ENCODE data around the gene PIK3C2G. TPM values are rescaled to one million over a fixed set of nuclear protein-coding genes. Genes with fewer than 3 reads are reported as not detected.

PIK3C2G gene
- polyA plus RNA-seq, 1 donor (not counting 4 experiments of a cell fraction or from before 2014, with no cell fraction given): 3.7 TPM

GRCh38 chr12:18281941-18282340 lies 20.6 kb downstream of the PIK3C2G start:
- no peak overlapping the region for H3K9ac ChIP-seq (ENCODE audit: control insufficient read depth, extremely low read depth, insufficient read depth, low read length)
- no peak overlapping the region for H3K27ac ChIP-seq (ENCODE audit: control insufficient read depth, insufficient read depth, low read length)
- no peak for DNase-seq (ENCODE audit: low read depth, low spot score)
- TF ChIP-seq, protein P1, sequence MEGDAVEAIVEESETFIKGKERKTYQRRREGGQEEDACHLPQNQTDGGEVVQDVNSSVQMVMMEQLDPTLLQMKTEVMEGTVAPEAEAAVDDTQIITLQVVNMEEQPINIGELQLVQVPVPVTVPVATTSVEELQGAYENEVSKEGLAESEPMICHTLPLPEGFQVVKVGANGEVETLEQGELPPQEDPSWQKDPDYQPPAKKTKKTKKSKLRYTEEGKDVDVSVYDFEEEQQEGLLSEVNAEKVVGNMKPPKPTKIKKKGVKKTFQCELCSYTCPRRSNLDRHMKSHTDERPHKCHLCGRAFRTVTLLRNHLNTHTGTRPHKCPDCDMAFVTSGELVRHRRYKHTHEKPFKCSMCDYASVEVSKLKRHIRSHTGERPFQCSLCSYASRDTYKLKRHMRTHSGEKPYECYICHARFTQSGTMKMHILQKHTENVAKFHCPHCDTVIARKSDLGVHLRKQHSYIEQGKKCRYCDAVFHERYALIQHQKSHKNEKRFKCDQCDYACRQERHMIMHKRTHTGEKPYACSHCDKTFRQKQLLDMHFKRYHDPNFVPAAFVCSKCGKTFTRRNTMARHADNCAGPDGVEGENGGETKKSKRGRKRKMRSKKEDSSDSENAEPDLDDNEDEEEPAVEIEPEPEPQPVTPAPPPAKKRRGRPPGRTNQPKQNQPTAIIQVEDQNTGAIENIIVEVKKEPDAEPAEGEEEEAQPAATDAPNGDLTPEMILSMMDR (optimal IDR thresholded peaks at IDR 0.05 in 1 of 3, IDR thresholded peaks at IDR 0.05 in 1 of 3, conservative IDR thresholded peaks at IDR 0.05 in 1 of 3; ENCODE audit: extremely low read depth in 1 of 3, insufficient read depth in 2 of 3, low read length in 3 of 3): no peak
- no peak for TF ChIP-seq EZH2 (IDR thresholded peaks at IDR 0.05; ENCODE audit: low read length)
- H3K9me1 ChIP-seq (ENCODE audit: control insufficient read depth, extremely low read depth, insufficient read depth, low read length): no peaks in the 10 kb centered on the region
- H2AFZ ChIP-seq (ENCODE audit: control insufficient read depth, low read length): peak overlapping the region; percentile 59
- peaks cover 21% of the 10 kb centered on the region for H3K4me1 ChIP-seq (ENCODE audit: control insufficient read depth, extremely low read depth, insufficient read depth, low read length)
- H3K79me2 ChIP-seq (ENCODE audit: control insufficient read depth, insufficient read depth, low read length): no peaks in the 10 kb centered on the region
- dilution Hi-C loops (cut with MboI; ENCODE audit: extremely low pct_ligation_motif_present, low sequenced_read_pairs): no loop called here
- no peaks in the 10 kb centered on the region for H3K27me3 ChIP-seq (ENCODE audit: control insufficient read depth, extremely low read depth, insufficient read depth, low read length)
- FAIRE-seq: peak; percentile 26
- no peaks in the 10 kb centered on the region for H3K9me3 ChIP-seq (ENCODE audit: control insufficient read depth, low read depth, low read length)
- no peaks in the 10 kb centered on the region for H3K36me3 ChIP-seq (ENCODE audit: control insufficient read depth in 2 of 2, extremely low read depth in 1 of 2, insufficient read depth in 2 of 2, low read length in 2 of 2)
- H3K4me3 ChIP-seq (ENCODE audit: control insufficient read depth in 2 of 3, extremely low read depth in 1 of 3, insufficient read depth in 2 of 3, low read depth in 1 of 3, low read length in 3 of 3): peak overlapping the region in 1 of 3 experiments; percentile 11
- peak overlapping the region; percentile 71 for H3K4me2 ChIP-seq (ENCODE audit: control insufficient read depth, extremely low read depth, insufficient read depth, low read depth, low read length)
- H4K20me1 ChIP-seq (ENCODE audit: control insufficient read depth, extremely low read depth, insufficient read depth, low read length): no peaks in the 10 kb centered on the region

DNA sequence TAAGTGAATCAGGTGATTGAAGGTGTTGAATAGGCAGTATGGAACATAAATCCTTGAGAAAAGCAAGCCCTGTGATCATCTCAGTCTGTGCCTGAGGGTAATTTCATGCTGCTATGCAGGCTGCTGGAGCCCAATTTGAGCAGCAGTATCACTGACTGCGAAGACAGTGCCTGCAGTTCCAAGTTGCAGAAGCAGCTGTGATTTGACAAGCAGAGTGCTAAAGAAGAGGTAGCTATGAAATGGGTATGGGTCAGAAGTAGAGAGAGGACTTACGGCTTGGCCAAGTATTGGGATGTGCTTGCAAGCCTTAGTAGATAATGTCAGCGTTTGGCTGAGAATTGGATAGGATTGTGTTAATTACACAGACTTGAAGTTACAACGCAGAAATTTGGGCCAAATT lies 22.5 kb downstream of the PIK3C2G start:
- Histone ChIP-seq H3K4me2 (ENCODE audit: control insufficient read depth, extremely low read depth, insufficient read depth, low read depth, low read length) (peak overlapping the region; percentile 43), H4K20me1 (ENCODE audit: control insufficient read depth, extremely low read depth, insufficient read depth, low read length) (no peaks in the 10 kb centered on the region), H3K9me1 (ENCODE audit: control insufficient read depth, extremely low read depth, insufficient read depth, low read length) (no peaks in the 10 kb centered on the region), H3K9ac (ENCODE audit: control insufficient read depth, extremely low read depth, insufficient read depth, low read length) (no peak overlapping the region), H3K9me3 (ENCODE audit: control insufficient read depth, low read depth, low read length) (no peaks in the 10 kb centered on the region), H2AFZ (ENCODE audit: control insufficient read depth, low read length) (peak overlapping the region; percentile 38), H3K79me2 (ENCODE audit: control insufficient read depth, insufficient read depth, low read length) (no peaks in the 10 kb centered on the region), H3K27ac (ENCODE audit: control insufficient read depth, insufficient read depth, low read length) (no peak overlapping the region), H3K36me3 (ENCODE audit: control insufficient read depth in 2 of 2, extremely low read depth in 1 of 2, insufficient read depth in 2 of 2, low read length in 2 of 2) (no peaks in the 10 kb centered on the region), H3K4me3 (ENCODE audit: control insufficient read depth in 2 of 3, extremely low read depth in 1 of 3, insufficient read depth in 2 of 3, low read depth in 1 of 3, low read length in 3 of 3) (no peak overlapping the region), H3K27me3 (ENCODE audit: control insufficient read depth, extremely low read depth, insufficient read depth, low read length) (no peaks in the 10 kb centered on the region), H3K4me1 (ENCODE audit: control insufficient read depth, extremely low read depth, insufficient read depth, low read length) (peaks cover 18% of the 10 kb centered on the region)
- FAIRE-seq (peak; percentile 78), DNase-seq (ENCODE audit: low read depth, low spot score) (no peak)
- dilution Hi-C loops (cut with MboI; ENCODE audit: extremely low pct_ligation_motif_present, low sequenced_read_pairs): no loop called here
- TF ChIP-seq, protein P1 (optimal IDR thresholded peaks at IDR 0.05 in 1 of 3, IDR thresholded peaks at IDR 0.05 in 1 of 3, conservative IDR thresholded peaks at IDR 0.05 in 1 of 3; ENCODE audit: extremely low read depth in 1 of 3, insufficient read depth in 2 of 3, low read length in 3 of 3): no peak
- TF ChIP-seq EZH2 (IDR thresholded peaks at IDR 0.05; ENCODE audit: low read length): no peak

All from keratinocyte (primary cell).